ENCODE results near the gene CAPZB.

The CAPZB gene

GRCh38 chr1:19344831-19345230 lies 140.5 kb downstream of the CAPZB start:
- FAIRE-seq: no peak
- TF ChIP-seq TAF1 (IDR thresholded peaks at IDR 0.05; ENCODE audit: low read depth, low read length) (no peak), SPI1 (IDR thresholded peaks at IDR 0.05; ENCODE audit: low read depth, low read length) (no peak), POLR2AphosphoS5 (IDR thresholded peaks at IDR 0.05; ENCODE audit: low read depth, low read length) (no peak), PAX5 (IDR thresholded peaks at IDR 0.05; ENCODE audit: insufficient read depth, low read length, severe bottlenecking) (no peak), POU2F2 (IDR thresholded peaks at IDR 0.05; ENCODE audit: low read depth, low read length) (no peak), POLR2A (IDR thresholded peaks at IDR 0.05; ENCODE audit: low read depth, low read length) (no peak)
- no peak for DNase-seq (ENCODE audit: insufficient read length, low spot score)

GRCh38 chr1:19344372-19344810 lies 140.9 kb downstream of the CAPZB start:
- DNase-seq (ENCODE audit: insufficient read length, low spot score) (peak; percentile 65), FAIRE-seq (peak; percentile 82)
- TF ChIP-seq TAF1 (IDR thresholded peaks at IDR 0.05; ENCODE audit: low read depth, low read length) (no peak), POLR2A (IDR thresholded peaks at IDR 0.05; ENCODE audit: low read depth, low read length) (no peak), POU2F2 (IDR thresholded peaks at IDR 0.05; ENCODE audit: low read depth, low read length) (no peak), SPI1 (IDR thresholded peaks at IDR 0.05; ENCODE audit: low read depth, low read length) (no peak), PAX5 (IDR thresholded peaks at IDR 0.05; ENCODE audit: insufficient read depth, low read length, severe bottlenecking) (no peak), POLR2AphosphoS5 (IDR thresholded peaks at IDR 0.05; ENCODE audit: low read depth, low read length) (no peak)

- TF ChIP-seq POU2F2 (IDR thresholded peaks at IDR 0.05; ENCODE audit: low read depth, low read length) (no peak), SPI1 (IDR thresholded peaks at IDR 0.05; ENCODE audit: low read depth, low read length) (no peak), TAF1 (IDR thresholded peaks at IDR 0.05; ENCODE audit: low read depth, low read length) (no peak), POLR2A (IDR thresholded peaks at IDR 0.05; ENCODE audit: low read depth, low read length) (no peak), PAX5 (IDR thresholded peaks at IDR 0.05; ENCODE audit: insufficient read depth, low read length, severe bottlenecking) (no peak), POLR2AphosphoS5 (IDR thresholded peaks at IDR 0.05; ENCODE audit: low read depth, low read length) (no peak)
- DNase-seq (ENCODE audit: insufficient read length, low spot score): no peak
- no peak for FAIRE-seq
Measured at GRCh38 chr1:19343617-19344350, 141.6 kb downstream of the CAPZB start.

GRCh38 chr1:19342894-19343616 lies 142.3 kb downstream of the CAPZB start:
- TF ChIP-seq TAF1 (IDR thresholded peaks at IDR 0.05; ENCODE audit: low read depth, low read length) (no peak), POLR2AphosphoS5 (IDR thresholded peaks at IDR 0.05; ENCODE audit: low read depth, low read length) (no peak), SPI1 (IDR thresholded peaks at IDR 0.05; ENCODE audit: low read depth, low read length) (no peak), POU2F2 (IDR thresholded peaks at IDR 0.05; ENCODE audit: low read depth, low read length) (no peak), POLR2A (IDR thresholded peaks at IDR 0.05; ENCODE audit: low read depth, low read length) (no peak), PAX5 (IDR thresholded peaks at IDR 0.05; ENCODE audit: insufficient read depth, low read length, severe bottlenecking) (no peak)
- FAIRE-seq: no peak
- no peak for DNase-seq (ENCODE audit: insufficient read length, low spot score)

- DNase-seq (ENCODE audit: insufficient read length, low spot score): no peak
- TF ChIP-seq POU2F2 (IDR thresholded peaks at IDR 0.05; ENCODE audit: low read depth, low read length): no peak
- FAIRE-seq: no peak
Measured at GRCh38 chr1:19342062-19342750, 143.1 kb downstream of the CAPZB start.

DNA sequence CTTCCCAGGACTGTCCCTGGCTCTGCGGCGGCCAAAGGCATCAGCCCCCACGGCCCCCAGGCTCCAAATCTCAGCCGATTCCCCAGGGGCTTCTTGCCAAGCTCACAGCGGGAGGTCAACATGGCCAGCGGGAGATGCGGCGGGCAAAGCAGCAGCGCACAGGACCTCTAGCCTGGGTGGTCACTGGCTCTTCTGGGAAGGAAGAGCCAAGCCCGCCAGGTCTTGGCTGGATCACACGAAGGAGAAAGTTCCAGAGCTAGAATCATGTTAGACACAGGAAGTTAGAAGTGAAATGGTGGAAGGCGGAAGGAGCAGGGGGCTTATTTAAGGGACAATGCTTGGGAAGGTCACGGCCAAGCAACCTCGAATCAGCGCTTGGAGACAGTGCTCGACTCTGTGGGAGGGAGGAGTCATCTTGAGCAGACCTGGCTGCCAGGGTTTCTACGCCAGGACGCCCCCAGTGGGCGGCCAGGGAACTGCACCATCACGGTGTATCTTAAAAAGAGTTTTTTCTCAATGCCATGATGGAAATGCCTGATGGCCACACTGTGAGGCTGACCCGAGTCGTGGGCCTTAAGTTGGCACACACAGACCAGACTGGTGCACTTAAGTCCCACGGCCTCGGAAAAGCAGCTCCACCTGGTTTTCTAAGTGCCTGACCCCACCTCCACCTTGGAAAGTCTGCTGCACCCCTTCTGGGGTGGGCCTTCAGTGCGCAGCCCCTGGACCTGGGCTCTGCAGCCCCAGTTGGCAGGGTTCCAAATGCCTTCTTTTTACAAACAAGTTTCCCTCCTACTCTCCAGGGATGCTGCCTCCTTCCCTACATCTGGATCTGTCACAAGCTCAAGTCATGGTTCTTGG lies 143.9 kb downstream of the CAPZB start:
- TF ChIP-seq PAX5 (IDR thresholded peaks at IDR 0.05; ENCODE audit: insufficient read depth, low read length, severe bottlenecking) (no peak), TAF1 (IDR thresholded peaks at IDR 0.05; ENCODE audit: low read depth, low read length) (no peak), POU2F2 (IDR thresholded peaks at IDR 0.05; ENCODE audit: low read depth, low read length) (no peak), POLR2AphosphoS5 (IDR thresholded peaks at IDR 0.05; ENCODE audit: low read depth, low read length) (no peak), POLR2A (IDR thresholded peaks at IDR 0.05; ENCODE audit: low read depth, low read length) (no peak), SPI1 (IDR thresholded peaks at IDR 0.05; ENCODE audit: low read depth, low read length) (no peak)
- DNase-seq (ENCODE audit: insufficient read length, low spot score) (peak; percentile 89), FAIRE-seq (peak; percentile 91)

GRCh38 chr1:19340387-19340937 lies 144.9 kb downstream of the CAPZB start:
- DNase-seq (ENCODE audit: insufficient read length, low spot score) (no peak), FAIRE-seq (no peak)
- TF ChIP-seq TAF1 (IDR thresholded peaks at IDR 0.05; ENCODE audit: low read depth, low read length) (no peak), PAX5 (IDR thresholded peaks at IDR 0.05; ENCODE audit: insufficient read depth, low read length, severe bottlenecking) (no peak), POLR2A (IDR thresholded peaks at IDR 0.05; ENCODE audit: low read depth, low read length) (no peak), SPI1 (IDR thresholded peaks at IDR 0.05; ENCODE audit: low read depth, low read length) (no peak), POU2F2 (IDR thresholded peaks at IDR 0.05; ENCODE audit: low read depth, low read length) (no peak), POLR2AphosphoS5 (IDR thresholded peaks at IDR 0.05; ENCODE audit: low read depth, low read length) (no peak)

DNA sequence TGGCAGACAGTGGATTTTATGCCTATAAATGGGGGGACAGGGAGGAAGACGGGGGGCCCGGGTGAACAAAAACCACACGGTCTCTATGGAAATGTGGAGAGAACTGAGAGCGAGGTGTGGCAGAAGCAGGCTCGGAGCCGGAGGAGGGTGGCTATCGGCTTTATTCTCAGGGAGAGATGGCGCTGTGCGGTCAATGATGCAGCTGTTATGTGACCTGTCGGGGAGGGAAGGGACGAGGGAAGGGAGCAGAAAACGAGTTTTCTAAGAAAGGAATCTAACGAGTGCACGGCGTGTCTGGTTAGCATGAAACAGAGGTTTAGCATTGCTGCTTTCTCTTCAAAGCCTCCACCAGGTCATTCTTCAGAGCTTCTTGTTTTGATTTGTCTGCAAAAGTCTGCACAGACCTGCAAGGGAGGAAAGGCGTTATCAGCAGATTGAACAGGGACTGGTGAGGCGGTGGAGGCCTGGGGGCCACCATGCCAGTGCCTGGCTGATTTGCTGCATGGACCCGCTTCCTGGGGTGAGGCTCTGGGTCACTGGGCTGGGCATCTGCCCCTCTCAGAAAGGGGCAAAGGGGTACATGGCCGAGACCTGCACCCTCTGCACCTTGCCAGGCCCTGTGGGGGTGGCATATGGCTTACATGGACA lies 146.0 kb downstream of the CAPZB start:
- no peak for DNase-seq (ENCODE audit: insufficient read length, low spot score)
- no peak for FAIRE-seq
- no peak for TF ChIP-seq PAX5 (IDR thresholded peaks at IDR 0.05; ENCODE audit: insufficient read depth, low read length, severe bottlenecking)
- TF ChIP-seq POU2F2 (IDR thresholded peaks at IDR 0.05; ENCODE audit: low read depth, low read length): no peak
- TF ChIP-seq TAF1 (IDR thresholded peaks at IDR 0.05; ENCODE audit: low read depth, low read length): no peak
- TF ChIP-seq POLR2AphosphoS5 (IDR thresholded peaks at IDR 0.05; ENCODE audit: low read depth, low read length): no peak
- TF ChIP-seq POLR2A (IDR thresholded peaks at IDR 0.05; ENCODE audit: low read depth, low read length): no peak
- TF ChIP-seq SPI1 (IDR thresholded peaks at IDR 0.05; ENCODE audit: low read depth, low read length): no peak
